GM12872 (cell line): ENCODE results near the gene GNAI2.

Experiments used
- TF ChIP-seq, protein P1 (sequence below): IDR thresholded peaks from 3 replicates; pipeline ENCODE4 v1.5.1; 2011; ENCODE audit warnings: low read depth, mild to moderate bottlenecking, low read length, moderate library complexity; ENCODE audit not compliant: insufficient read depth

GNAI2 gene

DNA sequence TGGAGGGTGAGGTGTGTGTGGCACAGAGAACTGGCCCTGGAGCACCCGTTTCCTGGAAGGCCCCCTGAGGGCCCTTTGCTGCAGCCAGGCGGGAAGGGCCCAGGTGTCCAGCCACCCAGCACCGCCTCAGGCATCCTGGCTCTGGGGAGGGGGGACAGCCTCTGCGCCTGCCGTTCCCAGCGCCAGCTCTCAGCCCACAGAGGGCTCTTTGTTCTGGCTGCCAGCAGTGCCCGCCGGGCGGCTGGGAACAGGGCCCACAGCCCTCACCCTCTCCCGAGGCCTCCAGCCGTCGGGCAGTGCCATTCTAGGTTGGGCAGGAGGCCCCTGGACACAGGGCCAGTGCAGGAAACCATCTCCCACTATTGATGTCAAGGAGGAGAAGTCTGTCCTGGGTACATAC lies 22.6 kb upstream of the GNAI2 start:
- TF ChIP-seq, protein P1, sequence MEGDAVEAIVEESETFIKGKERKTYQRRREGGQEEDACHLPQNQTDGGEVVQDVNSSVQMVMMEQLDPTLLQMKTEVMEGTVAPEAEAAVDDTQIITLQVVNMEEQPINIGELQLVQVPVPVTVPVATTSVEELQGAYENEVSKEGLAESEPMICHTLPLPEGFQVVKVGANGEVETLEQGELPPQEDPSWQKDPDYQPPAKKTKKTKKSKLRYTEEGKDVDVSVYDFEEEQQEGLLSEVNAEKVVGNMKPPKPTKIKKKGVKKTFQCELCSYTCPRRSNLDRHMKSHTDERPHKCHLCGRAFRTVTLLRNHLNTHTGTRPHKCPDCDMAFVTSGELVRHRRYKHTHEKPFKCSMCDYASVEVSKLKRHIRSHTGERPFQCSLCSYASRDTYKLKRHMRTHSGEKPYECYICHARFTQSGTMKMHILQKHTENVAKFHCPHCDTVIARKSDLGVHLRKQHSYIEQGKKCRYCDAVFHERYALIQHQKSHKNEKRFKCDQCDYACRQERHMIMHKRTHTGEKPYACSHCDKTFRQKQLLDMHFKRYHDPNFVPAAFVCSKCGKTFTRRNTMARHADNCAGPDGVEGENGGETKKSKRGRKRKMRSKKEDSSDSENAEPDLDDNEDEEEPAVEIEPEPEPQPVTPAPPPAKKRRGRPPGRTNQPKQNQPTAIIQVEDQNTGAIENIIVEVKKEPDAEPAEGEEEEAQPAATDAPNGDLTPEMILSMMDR, result no peak

DNA sequence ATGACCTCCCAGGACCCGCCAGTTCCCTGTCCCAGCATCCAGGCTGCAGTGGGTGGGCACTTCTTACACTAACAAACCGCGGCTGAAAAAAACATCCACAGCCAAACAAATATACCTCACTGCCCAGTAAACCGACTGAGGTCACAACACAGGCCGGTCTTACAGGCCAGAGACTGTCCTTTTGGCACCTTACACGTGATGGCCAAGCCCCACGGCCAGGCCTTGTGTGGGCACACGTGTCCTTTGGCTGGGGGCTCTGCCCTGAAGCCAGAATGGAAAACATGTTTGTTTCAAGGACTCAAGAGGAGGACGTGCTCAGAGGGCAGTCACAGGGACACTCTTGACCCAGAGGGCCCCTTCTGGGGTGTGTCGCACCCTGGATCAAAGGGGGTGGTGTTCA lies 21.2 kb upstream of the GNAI2 start:
- TF ChIP-seq, protein P1, result no peak

DNA sequence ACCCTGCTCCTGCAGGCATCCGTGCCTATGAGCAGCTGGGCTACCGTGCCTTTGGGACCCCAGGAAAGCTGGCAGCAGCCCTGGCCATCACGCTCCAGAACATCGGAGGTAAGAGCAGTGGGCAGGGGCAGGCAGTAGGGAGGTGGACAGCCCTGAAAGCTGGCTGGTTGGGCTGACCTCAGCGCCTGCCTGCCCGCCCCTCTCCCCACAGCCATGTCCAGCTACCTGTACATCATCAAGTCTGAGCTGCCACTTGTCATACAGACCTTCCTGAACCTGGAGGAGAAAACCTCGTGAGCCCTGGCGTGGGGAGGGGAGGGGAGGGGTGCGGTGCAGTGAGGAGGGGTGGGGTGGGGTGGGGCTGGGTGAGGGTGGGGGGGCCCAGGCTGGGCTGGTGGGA lies 20.5 kb upstream of the GNAI2 start:
- TF ChIP-seq, protein P1, result no peak

DNA sequence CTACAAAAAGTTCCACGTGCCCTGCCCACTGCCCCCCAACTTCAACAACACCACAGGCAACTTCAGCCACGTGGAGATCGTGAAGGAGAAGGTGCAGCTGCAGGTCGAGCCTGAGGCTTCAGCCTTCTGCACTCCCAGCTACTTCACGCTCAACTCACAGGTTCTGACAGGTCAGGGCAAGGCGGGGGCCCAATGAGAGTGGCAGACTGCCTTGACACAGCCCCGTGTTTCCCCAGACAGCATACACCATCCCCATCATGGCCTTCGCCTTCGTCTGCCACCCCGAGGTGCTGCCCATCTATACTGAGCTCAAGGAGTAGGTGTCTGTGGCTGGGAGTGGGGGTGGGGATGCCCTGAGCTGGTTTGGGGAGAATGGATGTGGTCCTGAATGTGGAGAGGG lies 18.3 kb upstream of the GNAI2 start:
- TF ChIP-seq, protein P1, result no peak

DNA sequence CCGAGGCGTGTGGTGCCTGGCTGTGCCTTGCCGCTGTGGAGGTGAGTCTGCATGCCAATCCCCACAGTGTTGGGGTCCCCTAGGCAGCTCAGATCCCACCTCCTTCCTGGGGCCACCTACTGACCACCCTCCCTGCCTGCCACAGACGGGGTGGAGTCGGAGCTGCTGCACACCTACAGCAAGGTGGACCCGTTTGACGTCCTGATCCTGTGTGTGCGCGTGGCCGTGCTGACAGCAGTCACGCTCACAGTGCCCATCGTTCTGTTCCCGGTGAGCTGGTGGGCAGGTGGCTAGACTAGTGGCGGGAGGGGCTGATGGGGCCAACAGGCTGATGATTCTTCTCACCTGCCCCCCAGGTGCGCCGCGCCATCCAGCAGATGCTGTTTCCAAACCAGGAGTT lies 17.6 kb upstream of the GNAI2 start:
- TF ChIP-seq, protein P1, result no peak

DNA sequence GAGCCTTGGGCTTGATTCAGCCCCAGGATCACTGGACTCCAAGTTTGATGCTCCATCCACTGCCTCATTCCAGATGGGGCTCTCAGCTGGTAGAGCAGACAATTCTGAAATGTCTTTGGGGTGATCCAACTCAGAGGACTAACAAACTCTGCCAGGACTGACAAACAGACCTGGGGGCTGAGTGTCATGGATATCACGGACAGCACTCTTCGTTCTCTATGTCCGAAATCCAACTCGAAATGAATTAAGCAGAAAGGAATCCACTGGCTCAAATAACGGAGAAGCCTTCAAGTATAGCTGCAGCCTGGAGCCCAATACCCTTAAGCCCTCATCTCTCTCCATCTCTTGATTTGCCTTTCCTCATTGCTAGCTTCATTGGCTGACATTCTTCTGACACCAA lies 16.7 kb upstream of the GNAI2 start:
- TF ChIP-seq, protein P1, result no peak

DNA sequence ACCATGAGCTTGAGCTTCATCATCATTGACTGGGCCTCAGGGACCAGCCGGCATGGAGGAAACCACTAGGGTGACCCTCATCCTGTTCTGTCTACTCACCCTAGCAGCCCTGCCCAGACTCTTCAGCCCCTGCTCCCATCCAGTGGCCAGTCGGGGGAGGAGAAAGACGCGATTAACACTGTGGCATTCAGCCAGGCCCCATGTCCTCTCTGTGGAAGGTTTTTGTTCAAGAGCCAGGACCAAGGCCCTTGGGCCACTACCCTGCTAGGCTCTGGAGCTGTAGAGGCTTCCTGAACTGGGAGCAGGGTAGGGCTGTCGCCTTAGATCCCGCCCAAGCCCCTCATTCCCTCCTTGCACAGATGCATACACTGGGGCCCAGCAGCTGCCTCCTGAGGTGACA lies 15.9 kb upstream of the GNAI2 start:
- TF ChIP-seq, protein P1, result no peak

DNA sequence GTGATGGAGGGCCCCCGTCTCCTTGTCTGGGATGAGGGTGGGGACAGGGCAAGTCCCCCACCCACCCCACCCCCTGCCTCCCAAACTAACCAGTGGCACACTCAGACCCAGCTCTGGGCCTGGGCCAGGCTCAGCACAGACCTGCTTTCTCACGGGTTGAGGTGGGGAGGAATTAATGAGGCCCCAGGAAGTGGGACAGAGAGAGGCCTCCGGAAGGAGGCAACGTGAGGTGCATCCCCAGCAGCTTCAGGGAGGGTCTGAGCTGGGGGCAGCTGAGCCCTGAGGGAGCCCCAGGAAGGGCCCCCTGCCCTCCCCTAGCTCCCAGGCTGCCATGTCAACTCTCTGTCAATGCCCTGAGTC lies 15.0 kb upstream of the GNAI2 start:
- TF ChIP-seq, protein P1, result no peak
